Endothelial cell of umbilical vein (primary cell): ENCODE results near the gene FUT9. TPM values are rescaled to one million over a fixed set of nuclear protein-coding genes. Genes with fewer than 3 reads are reported as not detected.

Source experiments
- BruUV-seq: library from RNA; stranded (reverse); fragments of 400-500 nt; replicated peaks from 2 replicates; lab custom pipeline; 2021; lab: Mats Ljungman, UMichigan
- CTCF ChIA-PET: fragments of 300-600, 350-600 bp; sonication (Branson Sonifier 250); formaldehyde crosslinking; loops from one replicate; lab custom pipeline; 2021; ENCODE audit warnings: antibody characterized with exemption, inconsistent platforms; lab: Charles Lee
- POLR2A ChIA-PET: fragments of 300-600, 350-600 bp; sonication (Branson Sonifier 250); formaldehyde crosslinking; loops from one replicate; lab custom pipeline; 2021; ENCODE audit warnings: antibody characterized with exemption, inconsistent platforms; lab: Charles Lee
- DNase-seq: peaks from one replicate; pipeline ENCODE4 v3.0.0-alpha.2; 2011; ENCODE audit warnings: low read depth, low spot score
- FAIRE-seq: peaks from 2 replicates; lab custom pipeline; 2011; peaks lifted over from hg19 to GRCh38; lab: Jason Lieb, UNC
- H2AFZ ChIP-seq: 2 replicates; pipeline ENCODE4 v1.6.0; 2012; ENCODE audit warnings: low read depth, low read length, control low read depth, inconsistent platforms
- H3K27ac ChIP-seq: 2 replicates; pipeline ENCODE4 v1.5.1; 2011; ENCODE audit warnings: low read depth, mild to moderate bottlenecking, control low read depth, low read length, moderate library complexity; ENCODE audit not compliant: insufficient read depth
- H3K27me3 ChIP-seq, 2 experiments: 2 replicates each; pipeline versions ENCODE4 v1.6.0 to v1.6.1; 2011; ENCODE audit warnings: low read length in 2 of 2, mixed read lengths in 1 of 2; ENCODE audit not compliant: control insufficient read depth in 2 of 2, insufficient read depth in 2 of 2
- H3K36me3 ChIP-seq, 2 experiments: 2 replicates in 1 of 2; 3 replicates in 1 of 2; pipeline ENCODE4 v1.5.1; 2011; ENCODE audit warnings: low read length in 2 of 2, mild to moderate bottlenecking in 1 of 2, moderate library complexity in 1 of 2; ENCODE audit not compliant: control insufficient read depth in 2 of 2, insufficient read depth in 2 of 2; ENCODE audit errors: extremely low read depth in 1 of 2
- H3K4me1 ChIP-seq: 3 replicates; pipeline ENCODE4 v1.5.1; 2011; ENCODE audit warnings: mild to moderate bottlenecking, low read length; ENCODE audit not compliant: control insufficient read depth, insufficient read depth; ENCODE audit errors: extremely low read depth
- H3K4me2 ChIP-seq: 2 replicates; pipeline ENCODE4 v1.6.1; 2011; ENCODE audit warnings: low read length, control low read depth, mixed read lengths; ENCODE audit not compliant: insufficient read depth
- H3K4me3 ChIP-seq, 3 experiments: fragments of 200-600 bp in 1 of 3; sonication (generic), shearing (Covaris generic) in 1 of 3; replicated peaks in 1 of 3; 2 replicates each; pipeline ENCODE4 v1.5.1; 2011 to 2016; ENCODE audit warnings: control low read depth in 3 of 3, low read length in 3 of 3, mild to moderate bottlenecking in 2 of 3, inconsistent platforms in 1 of 3, low read depth in 1 of 3, moderate library complexity in 1 of 3; ENCODE audit not compliant: insufficient read depth in 1 of 3
- H3K79me2 ChIP-seq: 2 replicates; pipeline ENCODE4 v1.6.0; 2012; ENCODE audit warnings: low read length, inconsistent platforms; ENCODE audit not compliant: control insufficient read depth, insufficient read depth
- H3K9ac ChIP-seq: replicated peaks from 2 replicates; pipeline ENCODE3; 2011; ENCODE audit warnings: low read length, control low read depth; ENCODE audit not compliant: insufficient read depth; ENCODE audit errors: extremely low read depth
- H3K9me1 ChIP-seq: replicated peaks from 3 replicates; pipeline ENCODE4 v1.6.0; 2011; ENCODE audit warnings: mild to moderate bottlenecking, low read length; ENCODE audit not compliant: control insufficient read depth, insufficient read depth; ENCODE audit errors: extremely low read depth
- H3K9me3 ChIP-seq: replicated peaks from 2 replicates; pipeline ENCODE4 v1.5.1; 2012; ENCODE audit warnings: low read length, inconsistent platforms; ENCODE audit not compliant: control insufficient read depth, insufficient read depth
- H4K20me1 ChIP-seq: replicated peaks from 2 replicates; pipeline ENCODE3; 2011; ENCODE audit warnings: mild to moderate bottlenecking, low read length; ENCODE audit not compliant: control insufficient read depth, insufficient read depth; ENCODE audit errors: extremely low read depth
- FOS ChIP-seq: IDR thresholded peaks from 2 replicates; pipeline ENCODE4 v1.6.1; 2011; ENCODE audit warnings: mild to moderate bottlenecking, low read length, moderate library complexity, borderline replicate concordance; ENCODE audit not compliant: insufficient read depth
- GATA2 ChIP-seq: IDR thresholded peaks from 2 replicates; pipeline ENCODE4 v1.7.0; 2011; ENCODE audit warnings: low read depth, mild to moderate bottlenecking, moderate library complexity, mixed read lengths, low read length; ENCODE audit not compliant: insufficient read length, insufficient read depth
- MYC ChIP-seq: IDR thresholded peaks from one replicate; pipeline ENCODE4 v1.6.1; 2011; ENCODE audit warnings: mild to moderate bottlenecking, low read depth, low read length
- POLR2A ChIP-seq: IDR thresholded peaks from 2 replicates; pipeline ENCODE4 v1.6.1; 2012; ENCODE audit warnings: low read depth, mild to moderate bottlenecking, control low read depth, low read length
- dilution Hi-C: fragments of 300-500 bp; cut with MboI; formaldehyde crosslinking; loops from one replicate; pipeline ENCODE4 v1.15.0; 2019; ENCODE audit warnings: low sequenced_read_pairs; ENCODE audit not compliant: extremely low pct_ligation_motif_present
- intact Hi-C: fragments of 100-400 bp; cut with micrococcal nuclease; formaldehyde crosslinking; loops from one replicate; pipeline ENCODE4 v1.10.0; 2022
- polyA plus RNA-seq, 4 experiments: library from polyadenylated mRNA; depleted of rRNA in 3 of 4; stranded (reverse) in 3 of 4; unstranded in 1 of 4; fragments of >200 nt; gene quantifications; 2 replicates each; pipeline versions ENCODE4 v1.2.1 to v1.2.3, GENCODE V29; 2011 to 2012; ENCODE audit warnings: missing spikeins in 1 of 4
- total RNA-seq: library from RNA; stranded (reverse); gene quantifications from 2 replicates; pipeline ENCODE4 v1.2.3, GENCODE V29; 2021
- TF ChIP-seq, protein P1 (sequence below): IDR thresholded peaks from 2 replicates; pipeline ENCODE4 v1.6.1; 2011; ENCODE audit not compliant: insufficient read depth, insufficient read length
- TF ChIP-seq, protein P2 (sequence below), 2 donors: IDR thresholded peaks; 1 replicate in 1 of 2; 2 replicates in 1 of 2; pipeline ENCODE4 v1.5.1; 2011; ENCODE audit warnings: low read length in 2 of 2, mild to moderate bottlenecking in 2 of 2, moderate library complexity in 2 of 2, control low read depth in 1 of 2, inconsistent platforms in 1 of 2, low read depth in 1 of 2; ENCODE audit not compliant: insufficient read depth in 1 of 2; ENCODE audit errors: extremely low read depth in 1 of 2

The FUT9 gene
- total and polyA plus RNA-seq, 2 donors (not counting 3 experiments of a cell fraction or from before 2014, with no cell fraction given): not detected

DNA sequence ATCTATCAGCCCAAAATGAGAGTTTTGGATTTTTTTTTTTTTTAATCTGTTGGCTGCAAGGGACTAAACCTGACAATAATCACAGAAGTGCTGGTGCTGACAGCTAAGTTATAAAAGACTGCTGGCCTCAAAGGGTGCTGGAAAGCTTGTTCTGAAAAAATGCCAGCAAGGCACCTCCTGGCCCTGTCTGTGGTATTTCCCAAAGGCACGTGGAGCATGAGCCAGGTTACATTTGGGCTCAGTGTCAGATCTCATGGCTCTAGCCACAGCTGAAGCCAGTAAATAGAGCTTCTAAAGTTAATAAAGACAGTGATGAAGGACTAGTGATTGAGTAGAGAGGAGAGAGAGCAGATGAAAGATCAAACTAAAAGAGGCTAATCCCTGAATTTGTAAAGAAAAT lies 178.9 kb downstream of the FUT9 start:
- Histone ChIP-seq H3K27ac (no peak overlapping the region), H3K27me3 (no peaks in the 10 kb centered on the region), H3K9me3 (no peaks in the 10 kb centered on the region), H3K4me2 (no peak overlapping the region), H3K36me3 (no peaks in the 10 kb centered on the region), H3K4me3 (no peak overlapping the region), H3K79me2 (no peaks in the 10 kb centered on the region), H2AFZ (no peak overlapping the region), H3K9ac (no peak overlapping the region), H3K4me1 (no peaks in the 10 kb centered on the region), H4K20me1 (no peaks in the 10 kb centered on the region), H3K9me1 (no peaks in the 10 kb centered on the region)
- TF ChIP-seq GATA2: no peak
- no peak for TF ChIP-seq POLR2A
- no TSS peak for BruUV-seq
- no peak for FAIRE-seq
- POLR2A ChIA-PET: no interaction called here
- DNase-seq: no peak
- CTCF ChIA-PET: no interaction called here
- intact Hi-C loops (no loop called here), dilution Hi-C loops (no loop called here)

DNA sequence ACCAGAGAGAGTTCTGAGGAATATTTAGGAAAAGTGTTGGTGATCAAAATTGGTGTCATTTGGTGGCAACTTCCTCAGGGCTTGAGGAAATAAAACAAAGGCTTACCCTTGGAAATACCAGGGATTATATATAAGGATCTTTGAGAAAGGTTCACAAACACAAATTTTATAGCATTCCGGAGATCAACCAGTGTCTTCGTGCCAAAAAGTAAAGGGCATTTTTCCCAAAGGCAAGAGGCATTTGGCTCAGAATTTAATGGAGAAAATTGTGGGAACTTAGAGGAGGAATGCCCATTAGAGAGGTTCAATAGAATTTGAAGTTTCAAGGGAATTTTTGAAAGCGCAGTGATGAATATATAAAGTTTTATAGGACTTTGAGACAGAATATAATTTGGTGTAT lies 179.5 kb downstream of the FUT9 start:
- BruUV-seq: no TSS peak

More for the DNA sequence above, 179.5 kb downstream of the FUT9 start:
- Histone ChIP-seq H3K4me2 (no peak overlapping the region), H3K4me1 (no peaks in the 10 kb centered on the region), H2AFZ (no peak overlapping the region), H3K9me3 (no peaks in the 10 kb centered on the region), H3K27me3 (no peaks in the 10 kb centered on the region), H3K36me3 (no peaks in the 10 kb centered on the region), H3K27ac (no peak overlapping the region), H3K4me3 (no peak overlapping the region), H3K79me2 (no peaks in the 10 kb centered on the region), H4K20me1 (no peaks in the 10 kb centered on the region), H3K9ac (no peak overlapping the region), H3K9me1 (no peaks in the 10 kb centered on the region)
- no peak for FAIRE-seq
- TF ChIP-seq GATA2 (no peak), MYC (no peak), FOS (no peak)
- TF ChIP-seq, protein P1, sequence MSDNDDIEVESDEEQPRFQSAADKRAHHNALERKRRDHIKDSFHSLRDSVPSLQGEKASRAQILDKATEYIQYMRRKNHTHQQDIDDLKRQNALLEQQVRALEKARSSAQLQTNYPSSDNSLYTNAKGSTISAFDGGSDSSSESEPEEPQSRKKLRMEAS: no peak
- TF ChIP-seq, protein P2, sequence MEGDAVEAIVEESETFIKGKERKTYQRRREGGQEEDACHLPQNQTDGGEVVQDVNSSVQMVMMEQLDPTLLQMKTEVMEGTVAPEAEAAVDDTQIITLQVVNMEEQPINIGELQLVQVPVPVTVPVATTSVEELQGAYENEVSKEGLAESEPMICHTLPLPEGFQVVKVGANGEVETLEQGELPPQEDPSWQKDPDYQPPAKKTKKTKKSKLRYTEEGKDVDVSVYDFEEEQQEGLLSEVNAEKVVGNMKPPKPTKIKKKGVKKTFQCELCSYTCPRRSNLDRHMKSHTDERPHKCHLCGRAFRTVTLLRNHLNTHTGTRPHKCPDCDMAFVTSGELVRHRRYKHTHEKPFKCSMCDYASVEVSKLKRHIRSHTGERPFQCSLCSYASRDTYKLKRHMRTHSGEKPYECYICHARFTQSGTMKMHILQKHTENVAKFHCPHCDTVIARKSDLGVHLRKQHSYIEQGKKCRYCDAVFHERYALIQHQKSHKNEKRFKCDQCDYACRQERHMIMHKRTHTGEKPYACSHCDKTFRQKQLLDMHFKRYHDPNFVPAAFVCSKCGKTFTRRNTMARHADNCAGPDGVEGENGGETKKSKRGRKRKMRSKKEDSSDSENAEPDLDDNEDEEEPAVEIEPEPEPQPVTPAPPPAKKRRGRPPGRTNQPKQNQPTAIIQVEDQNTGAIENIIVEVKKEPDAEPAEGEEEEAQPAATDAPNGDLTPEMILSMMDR (IDR thresholded peaks at IDR 0.05; ENCODE audit: extremely low read depth in 1 of 2, insufficient read depth in 1 of 2, low read depth in 1 of 2, low read length in 2 of 2): no peak
- dilution Hi-C loops (no loop called here), intact Hi-C loops (no loop called here)
- POLR2A ChIA-PET: no interaction called here
- no peak for DNase-seq
- CTCF ChIA-PET: no interaction called here
